Astrocyte of the cerebellum (primary cell): ENCODE results near the gene C16orf92.

Experiments used
- DNase-seq: peaks from one replicate; pipeline ENCODE4 v3.0.0-alpha.2; 2011; ENCODE audit warnings: low read depth
- H3K4me3 ChIP-seq: 2 replicates; pipeline ENCODE4 v1.5.1; 2011; ENCODE audit warnings: mild to moderate bottlenecking, low read depth, low read length, moderate library complexity
- in situ Hi-C: cut with HindIII; loops from 2 replicates; pipeline ENCODE4 v1.10.0; 2017; ENCODE audit warnings: low sequenced_read_pairs
- TF ChIP-seq, protein P1 (sequence below): IDR thresholded peaks from 2 replicates; pipeline ENCODE4 v1.5.1; 2012; ENCODE audit warnings: low read length, low read depth, moderate library complexity, mild to moderate bottlenecking; ENCODE audit errors: missing control alignments

Gene C16orf92

DNA sequence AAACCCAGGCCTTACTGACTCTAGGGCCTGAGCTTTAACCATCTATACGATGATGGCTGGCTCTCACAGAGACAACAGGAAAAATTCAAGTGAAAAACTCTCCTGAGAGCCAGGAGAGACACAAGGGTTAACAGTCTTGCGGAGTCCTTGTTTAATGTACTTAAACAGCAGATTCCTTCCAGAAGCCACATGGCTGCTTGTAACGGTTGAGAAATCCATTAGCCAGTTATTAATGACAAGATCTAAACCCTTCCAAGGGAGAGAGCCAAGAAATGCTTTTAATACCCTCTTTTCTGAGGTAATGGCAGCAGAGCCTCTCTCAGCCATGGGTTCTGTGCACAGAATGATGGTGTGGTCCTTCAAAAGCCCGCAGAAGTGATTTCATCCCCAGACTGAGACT is 37.3 kb downstream of the C16orf92 start:
- TF ChIP-seq, protein P1, sequence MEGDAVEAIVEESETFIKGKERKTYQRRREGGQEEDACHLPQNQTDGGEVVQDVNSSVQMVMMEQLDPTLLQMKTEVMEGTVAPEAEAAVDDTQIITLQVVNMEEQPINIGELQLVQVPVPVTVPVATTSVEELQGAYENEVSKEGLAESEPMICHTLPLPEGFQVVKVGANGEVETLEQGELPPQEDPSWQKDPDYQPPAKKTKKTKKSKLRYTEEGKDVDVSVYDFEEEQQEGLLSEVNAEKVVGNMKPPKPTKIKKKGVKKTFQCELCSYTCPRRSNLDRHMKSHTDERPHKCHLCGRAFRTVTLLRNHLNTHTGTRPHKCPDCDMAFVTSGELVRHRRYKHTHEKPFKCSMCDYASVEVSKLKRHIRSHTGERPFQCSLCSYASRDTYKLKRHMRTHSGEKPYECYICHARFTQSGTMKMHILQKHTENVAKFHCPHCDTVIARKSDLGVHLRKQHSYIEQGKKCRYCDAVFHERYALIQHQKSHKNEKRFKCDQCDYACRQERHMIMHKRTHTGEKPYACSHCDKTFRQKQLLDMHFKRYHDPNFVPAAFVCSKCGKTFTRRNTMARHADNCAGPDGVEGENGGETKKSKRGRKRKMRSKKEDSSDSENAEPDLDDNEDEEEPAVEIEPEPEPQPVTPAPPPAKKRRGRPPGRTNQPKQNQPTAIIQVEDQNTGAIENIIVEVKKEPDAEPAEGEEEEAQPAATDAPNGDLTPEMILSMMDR = no peak
- no peak for DNase-seq
- in situ Hi-C loops = no loop called here

DNA sequence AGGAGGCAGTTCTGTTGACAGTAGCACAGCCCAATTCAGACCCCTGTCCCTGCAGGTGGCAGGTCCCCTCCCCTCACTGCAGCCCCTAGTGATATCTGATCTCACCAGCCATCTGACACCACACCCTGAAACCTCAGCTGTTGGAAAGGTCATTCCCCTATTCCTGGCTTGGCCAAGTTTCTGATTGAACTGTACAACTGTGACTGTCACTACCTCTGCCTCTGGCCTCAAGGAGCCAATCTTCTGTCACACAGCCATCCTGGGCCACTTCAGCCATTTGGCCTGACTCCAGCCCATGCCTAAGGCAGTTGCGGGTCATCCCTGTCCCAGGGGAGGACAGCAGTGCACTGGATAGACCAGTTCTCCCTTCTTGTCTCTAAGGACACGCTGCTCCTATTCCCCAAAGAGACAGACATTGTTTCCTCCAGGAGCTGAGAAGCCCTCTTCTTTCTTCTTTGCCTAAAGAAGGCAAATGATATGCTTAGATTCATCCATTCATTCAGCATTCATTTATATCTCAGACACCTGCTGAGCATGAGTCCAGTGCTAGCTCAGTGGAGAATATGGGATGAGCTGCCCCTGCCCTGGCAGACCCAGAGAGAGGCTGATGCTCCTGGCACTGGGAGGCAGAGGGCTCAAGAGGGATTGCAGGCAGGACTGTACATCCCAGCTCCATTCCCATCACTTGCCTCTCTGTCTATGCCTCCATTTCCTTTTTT is 38.0 kb downstream of the C16orf92 start:
- H3K4me3 ChIP-seq = no peak overlapping the region
- in situ Hi-C loops = no loop called here
- no peak for DNase-seq
- TF ChIP-seq, protein P1 = no peak

More for the DNA sequence above, 37.3 kb downstream of the C16orf92 start:
- no peak overlapping the region for H3K4me3 ChIP-seq

DNA sequence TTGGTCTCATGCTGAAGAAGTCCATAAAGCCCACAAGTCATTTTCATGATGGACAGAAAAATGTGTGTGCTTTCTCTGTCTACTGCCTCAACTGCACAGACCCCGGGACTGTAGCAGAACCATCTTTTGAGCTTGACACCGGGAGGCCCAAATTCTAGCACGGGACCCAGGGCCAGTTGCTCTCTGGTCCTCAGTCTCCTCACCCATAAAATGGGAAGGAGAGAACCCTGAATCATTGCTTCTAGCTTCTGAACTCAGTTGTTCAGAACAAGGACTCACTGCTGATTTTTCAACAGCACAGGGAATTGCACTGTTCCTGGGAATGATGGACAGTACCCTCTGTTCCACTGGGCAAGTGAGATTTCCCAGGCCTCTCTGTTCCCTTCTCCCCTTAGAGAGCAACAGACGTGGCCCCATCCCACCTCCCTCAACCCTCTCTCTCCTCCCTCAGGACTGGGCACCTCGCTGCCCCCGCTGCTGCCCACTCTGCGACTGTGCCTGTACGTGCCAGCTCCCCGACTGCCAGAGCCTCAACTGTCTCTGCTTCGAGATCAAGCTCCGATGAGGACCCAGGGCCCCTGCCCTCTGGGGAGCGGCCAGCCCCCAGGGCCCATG is 40.4 kb downstream of the C16orf92 start:
- no peak for DNase-seq
- in situ Hi-C loops = no loop called here
- peak overlapping the region; percentile 80 for H3K4me3 ChIP-seq
- TF ChIP-seq, protein P1 = no peak

DNA sequence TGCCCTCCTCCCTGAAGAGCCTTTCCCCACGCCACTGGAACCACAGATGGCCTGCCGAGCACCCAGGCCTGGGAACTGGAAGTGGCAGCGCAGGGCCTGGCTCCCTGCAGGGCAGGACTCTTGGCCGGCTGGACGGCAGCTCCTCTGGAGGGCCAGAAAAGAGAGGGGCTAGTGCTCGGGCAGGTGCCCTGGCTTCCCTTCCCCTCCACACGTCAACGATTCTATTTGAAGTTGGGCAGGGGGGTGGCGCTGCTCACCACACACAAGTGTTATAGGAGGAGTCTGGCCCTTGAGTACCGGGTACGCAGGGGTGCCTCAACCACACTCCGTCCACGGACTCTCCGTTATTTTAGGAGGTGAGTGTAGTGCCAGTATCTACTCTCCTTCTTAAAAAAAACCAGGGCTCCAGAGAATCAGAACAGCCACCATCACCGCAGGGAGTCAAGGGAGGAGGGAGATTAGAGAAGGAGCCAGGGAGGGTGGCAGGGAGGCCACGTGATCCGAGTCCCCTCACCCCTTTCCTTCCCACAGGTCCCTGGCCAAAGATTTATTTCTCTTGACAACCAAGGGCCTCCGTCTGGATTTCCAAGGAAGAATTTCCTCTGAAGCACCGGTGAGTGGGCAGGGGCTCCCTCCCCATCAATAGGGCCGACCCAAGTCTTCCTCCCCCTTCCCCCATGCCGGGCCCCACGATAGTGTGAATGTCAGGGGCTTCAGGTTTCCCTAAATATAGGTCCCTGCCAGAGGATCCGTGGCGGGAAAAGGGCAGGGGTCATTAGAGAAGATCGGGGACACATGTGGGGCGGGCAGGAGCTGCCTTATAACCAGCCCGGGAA is 41.1 kb downstream of the C16orf92 start:
- TF ChIP-seq, protein P1 = no peak
- no peak for DNase-seq
- in situ Hi-C loops = no loop called here
- H3K4me3 ChIP-seq = peak overlapping the region; percentile 80

DNA sequence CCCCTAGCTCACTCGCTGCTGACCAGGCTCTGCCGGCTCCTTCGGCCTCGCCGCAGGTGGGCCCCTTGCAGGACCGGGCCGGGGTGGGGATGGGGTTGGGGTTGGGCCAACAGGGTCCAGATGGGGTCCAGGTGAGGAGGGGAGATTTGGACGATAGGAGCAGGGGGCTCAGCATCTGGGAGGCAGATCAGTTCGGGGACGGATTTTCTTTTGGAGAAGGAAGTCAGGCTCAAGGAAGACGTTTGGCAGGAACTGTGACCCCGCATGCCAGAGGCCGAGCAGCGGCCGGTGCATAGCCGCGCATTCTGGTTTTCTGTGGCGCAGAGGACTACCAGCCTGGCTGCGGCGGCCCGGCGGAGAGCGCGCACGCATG is 41.7 kb downstream of the C16orf92 start:
- peak overlapping the region; percentile 80 for H3K4me3 ChIP-seq
- TF ChIP-seq, protein P1 = no peak
- no peak for DNase-seq
- in situ Hi-C loops = no loop called here

DNA sequence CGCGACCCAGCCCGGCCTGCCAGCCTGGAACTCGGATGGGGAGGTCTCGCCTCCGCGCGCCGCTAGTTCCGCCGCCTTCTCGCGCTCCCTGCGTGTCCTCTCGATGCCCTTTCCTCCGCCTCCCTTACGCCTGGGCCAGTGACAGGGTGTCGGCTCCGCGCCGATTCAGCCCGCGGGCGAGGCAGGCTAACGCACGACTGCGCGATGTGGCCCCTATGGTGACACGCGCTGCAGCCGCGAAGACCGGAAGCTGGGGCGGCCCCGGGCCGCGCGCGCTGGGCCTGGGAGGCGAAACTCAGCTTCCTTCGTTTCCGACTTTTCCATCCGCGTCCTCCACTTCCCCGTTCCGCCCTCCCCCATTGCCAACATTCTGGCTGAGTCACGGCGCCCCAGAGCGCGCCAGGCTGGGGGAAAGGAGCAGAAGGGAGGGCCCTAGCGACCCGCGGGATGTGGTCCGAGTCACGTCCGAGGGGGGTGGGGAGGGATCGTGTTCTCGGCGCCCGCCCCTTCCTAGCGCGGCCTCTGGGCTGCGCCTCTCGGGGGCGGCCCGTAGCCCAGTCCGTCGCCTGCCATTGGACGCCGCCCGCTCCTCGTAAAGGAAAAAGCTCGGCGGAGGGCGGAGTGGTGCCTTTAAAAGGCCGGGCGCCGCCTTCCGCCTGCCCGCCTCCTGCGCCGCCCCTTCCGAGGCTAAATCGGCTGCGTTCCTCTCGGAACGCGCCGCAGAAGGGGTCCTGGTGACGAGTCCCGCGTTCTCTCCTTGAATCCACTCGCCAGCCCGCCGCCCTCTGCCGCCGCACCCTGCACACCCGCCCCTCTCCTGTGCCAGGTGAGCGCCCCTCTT is 42.3 kb downstream of the C16orf92 start, which contains the start of gene ALDOA:
TSS of gene ALDOA (plus strand) at position 659 of the 841 bp plus-strand sequence. CDS start 1,138 bp downstream, outside the sequence.
- peak within 1 kb of the TSS; percentile 80 for H3K4me3 ChIP-seq
- in situ Hi-C loops = no loop called here
- DNase-seq = peak; percentile 95
- TF ChIP-seq, protein P1 = no peak
